GM19372 (cell line): ENCODE measurements around the gene ABCA4.
"Not testable (repeated sequence)": the region's sequence is repeated elsewhere in the genome, so short reads cannot be mapped to it uniquely, and the experiment has no call there.

Experiments used
- ATAC-seq: cut with Tn5 transposase; IDR thresholded peaks from one replicate; pipeline ENCODE4 v1.9.1; 2021; ENCODE audit warnings: mild to moderate bottlenecking, low read depth, moderate library complexity; ENCODE audit not compliant: unreplicated experiment

Gene ABCA4

DNA sequence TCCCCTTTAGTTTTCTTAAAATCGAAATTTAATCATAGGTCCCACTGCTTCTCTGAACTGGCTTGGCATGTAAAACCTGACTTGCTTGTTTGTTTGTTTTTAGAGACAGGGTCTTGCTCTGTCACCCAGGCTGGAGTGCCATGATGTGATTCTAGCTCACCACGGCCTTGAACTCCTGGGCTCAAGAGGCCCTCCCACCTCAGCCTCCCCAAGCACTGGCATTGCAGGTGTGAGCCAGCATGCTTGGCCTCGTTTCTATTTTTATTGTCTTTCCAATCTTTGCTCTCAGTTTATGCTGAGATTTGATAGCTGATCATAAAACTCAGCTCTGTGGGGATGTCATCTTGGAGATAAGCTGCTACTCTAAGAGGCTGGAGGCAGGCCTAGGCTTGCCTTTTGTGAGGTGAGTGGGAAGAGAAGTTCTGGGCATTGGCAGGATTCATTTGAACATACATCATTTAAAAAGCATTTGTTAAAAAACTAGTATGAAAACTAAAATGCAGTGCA lies 160.3 kb downstream of the ABCA4 start:
- ATAC-seq = no peak

DNA sequence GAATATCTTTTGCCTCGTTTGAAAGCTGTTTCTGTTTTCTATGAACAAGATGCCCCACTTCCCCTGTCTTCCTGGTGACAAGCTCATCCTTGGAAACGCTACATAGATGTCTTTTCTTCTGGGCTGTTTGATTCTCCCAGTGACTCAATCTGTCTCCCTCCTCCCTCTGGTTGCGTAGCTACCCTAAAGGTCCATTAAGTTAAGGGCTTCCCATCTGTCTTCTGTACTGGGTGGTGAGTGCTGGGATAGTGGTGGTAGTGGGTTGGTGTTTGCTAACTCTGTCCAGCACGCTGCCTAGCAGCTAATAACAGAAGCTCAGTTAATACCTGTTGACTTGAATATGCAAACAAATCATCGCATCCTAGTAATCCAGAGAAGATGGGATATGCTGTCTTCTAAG lies 161.5 kb downstream of the ABCA4 start:
- ATAC-seq = no peak

- no peak for ATAC-seq
Observed at GRCh38 chr1:93958726-93959100, 162.2 kb downstream of the ABCA4 start.

DNA sequence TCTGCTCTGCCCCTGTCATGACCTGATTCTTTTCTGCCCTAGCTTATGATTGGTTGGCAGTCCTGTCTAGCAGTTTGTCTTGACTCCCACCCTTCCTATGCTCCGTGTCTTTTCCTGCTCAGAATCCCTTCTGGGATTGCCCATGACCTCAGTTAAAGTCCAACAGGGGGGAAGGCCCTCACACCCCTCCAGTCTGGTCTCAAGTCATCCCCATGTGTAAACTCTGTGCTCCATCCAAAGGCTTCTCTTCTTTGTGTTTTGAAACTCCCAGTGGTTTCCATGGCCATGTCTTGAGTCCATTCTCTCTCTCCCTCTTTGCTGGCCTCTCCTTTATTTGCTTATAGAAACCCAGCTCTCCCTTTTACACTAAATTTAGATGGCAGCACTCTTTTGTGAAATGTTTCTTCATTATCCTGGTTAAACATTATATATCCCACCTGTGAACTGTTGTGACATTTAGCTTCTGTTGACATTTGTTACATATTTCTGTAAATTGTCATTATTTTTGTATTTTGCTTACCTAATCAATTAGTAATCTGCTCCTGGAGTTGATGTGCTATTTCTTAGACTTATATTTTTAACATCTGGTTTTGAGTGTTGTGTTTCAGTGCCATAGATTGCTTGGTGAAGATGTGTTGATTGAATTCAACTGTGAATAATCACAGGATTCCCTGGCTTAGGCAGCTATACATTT lies 162.8 kb downstream of the ABCA4 start:
- ATAC-seq = no peak

DNA sequence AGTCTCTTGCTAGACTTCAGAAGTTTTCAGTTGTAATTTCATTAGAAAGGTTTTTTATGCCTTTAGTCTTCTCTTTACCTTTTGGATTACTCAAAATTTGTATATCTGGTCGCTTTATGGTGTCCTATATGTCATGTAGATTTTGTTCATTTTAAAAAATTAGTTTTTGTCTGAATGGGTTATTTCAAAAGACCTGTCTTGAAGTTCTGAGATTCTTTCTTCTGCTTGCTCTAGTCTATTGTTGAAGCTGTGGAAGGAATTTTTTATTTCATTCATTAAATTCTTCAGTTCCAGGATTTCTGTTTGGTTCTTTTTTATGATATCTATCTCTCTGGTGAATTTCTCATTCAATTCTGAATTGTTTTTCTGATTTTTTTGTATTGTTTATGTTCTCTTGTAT lies 165.2 kb downstream of the ABCA4 start:
- ATAC-seq = no peak

DNA sequence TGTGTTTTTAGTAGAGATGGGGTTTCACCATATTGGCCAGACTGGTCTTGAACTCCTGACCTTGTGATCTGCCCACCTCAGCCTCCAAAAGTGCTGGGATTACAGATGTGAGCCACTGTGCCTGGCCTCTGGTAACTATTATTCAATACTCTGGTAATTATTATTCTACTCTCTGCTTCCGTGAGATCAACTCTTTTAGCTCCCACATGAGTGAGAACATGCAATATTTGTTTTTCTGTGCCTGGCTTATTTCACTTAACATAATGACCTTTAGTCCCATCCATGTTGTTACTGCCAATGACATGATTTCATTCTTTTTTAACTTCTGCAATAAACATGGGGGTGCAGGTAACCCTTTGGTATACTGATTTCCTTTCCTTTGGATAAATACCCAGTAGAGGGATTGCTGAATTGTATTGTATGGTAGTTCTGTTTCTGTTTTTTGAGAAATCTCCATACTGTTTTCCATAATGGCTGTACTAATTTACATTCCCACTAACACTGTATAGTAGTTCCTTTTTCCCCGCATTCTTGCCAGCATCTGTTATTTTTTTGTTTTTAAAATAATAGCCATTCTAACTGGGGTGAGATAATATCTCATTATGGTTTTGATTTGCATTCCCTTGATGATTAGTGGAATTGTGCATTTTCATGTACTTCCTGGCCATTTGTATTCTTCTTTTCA lies 173.8 kb downstream of the ABCA4 start:
- ATAC-seq = not testable (repeated sequence)
